Testis (tissue), 2 donors: ENCODE results near the gene MRPL43.

ENCODE experiments used
- POLR2A ChIP-seq: fragments of 450-650 bp; IDR thresholded peaks from one replicate; pipeline ENCODE4 v1.6.1; 2017; ENCODE audit warnings: antibody characterized with exemption, mild to moderate bottlenecking, moderate library complexity
- TF ChIP-seq, protein P1 (sequence below), 3 experiments: fragments of 450-650 bp in 2 of 3; fragments of 200-600 bp in 1 of 3; sonication (generic) in 1 of 3; IDR thresholded peaks; one replicate each; pipeline ENCODE4 v1.5.1; 2016 to 2019; ENCODE audit warnings: antibody characterized with exemption in 3 of 3, mild to moderate bottlenecking in 2 of 3, moderate library complexity in 1 of 3

DNA sequence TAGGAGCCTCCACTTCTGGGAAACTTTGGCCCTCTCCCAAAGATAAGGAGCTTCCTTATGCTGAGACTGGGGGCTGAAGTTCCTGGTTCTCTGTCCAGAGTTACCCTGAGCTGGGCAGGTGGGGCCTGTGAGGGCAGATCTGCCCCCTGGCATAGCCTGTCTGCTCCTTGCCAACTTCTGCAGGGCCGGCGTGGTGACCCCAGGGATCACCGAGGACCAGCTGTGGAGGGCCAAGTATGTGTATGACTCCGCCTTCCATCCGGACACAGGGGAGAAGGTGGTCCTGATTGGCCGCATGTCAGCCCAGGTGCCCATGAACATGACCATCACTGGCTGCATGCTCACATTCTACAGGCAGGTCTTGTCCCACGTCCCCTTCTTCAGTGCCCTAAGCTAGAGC is 48.0 kb upstream of the MRPL43 start:
- TF ChIP-seq, protein P1, sequence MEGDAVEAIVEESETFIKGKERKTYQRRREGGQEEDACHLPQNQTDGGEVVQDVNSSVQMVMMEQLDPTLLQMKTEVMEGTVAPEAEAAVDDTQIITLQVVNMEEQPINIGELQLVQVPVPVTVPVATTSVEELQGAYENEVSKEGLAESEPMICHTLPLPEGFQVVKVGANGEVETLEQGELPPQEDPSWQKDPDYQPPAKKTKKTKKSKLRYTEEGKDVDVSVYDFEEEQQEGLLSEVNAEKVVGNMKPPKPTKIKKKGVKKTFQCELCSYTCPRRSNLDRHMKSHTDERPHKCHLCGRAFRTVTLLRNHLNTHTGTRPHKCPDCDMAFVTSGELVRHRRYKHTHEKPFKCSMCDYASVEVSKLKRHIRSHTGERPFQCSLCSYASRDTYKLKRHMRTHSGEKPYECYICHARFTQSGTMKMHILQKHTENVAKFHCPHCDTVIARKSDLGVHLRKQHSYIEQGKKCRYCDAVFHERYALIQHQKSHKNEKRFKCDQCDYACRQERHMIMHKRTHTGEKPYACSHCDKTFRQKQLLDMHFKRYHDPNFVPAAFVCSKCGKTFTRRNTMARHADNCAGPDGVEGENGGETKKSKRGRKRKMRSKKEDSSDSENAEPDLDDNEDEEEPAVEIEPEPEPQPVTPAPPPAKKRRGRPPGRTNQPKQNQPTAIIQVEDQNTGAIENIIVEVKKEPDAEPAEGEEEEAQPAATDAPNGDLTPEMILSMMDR (IDR thresholded peaks at IDR 0.05): no peak
- no peak for TF ChIP-seq POLR2A
